ENCODE measurements around the gene EBF3. TPM values are rescaled to one million over a fixed set of nuclear protein-coding genes. Genes with fewer than 3 reads are reported as not detected.

The EBF3 gene
- total RNA-seq, 6 experiments from 2014 or later: 0.12 TPM; not detected in 5

GRCh38 chr10:129809841-129810240, 154.2 kb downstream of the EBF3 start:
- DNase-seq: no peak
- Histone ChIP-seq H3K36me3 (no peaks in the 10 kb centered on the region), H3K4me1 (peaks cover 0 to 15% (median 0%) of the 10 kb centered on the region in 4 donors), H3K4me3 (no peak overlapping the region), H3K27me3 (no peaks in the 10 kb centered on the region), H3K9me3 (no peaks in the 10 kb centered on the region), H3K27ac (no peak overlapping the region)
- intact Hi-C loops (cut with DNase I): no loop called here
- TF ChIP-seq POLR2A (IDR thresholded peaks at IDR 0.05) (no peak), CTCF (IDR thresholded peaks at IDR 0.05) (no peak)
- WGBS (ENCODE audit: insufficient coverage, low coverage, low lambda C conversion rate, missing lambda C conversion rate): 90% methylated on average over 13 of the region's 13 CpGs
- ATAC-seq: no peak

DNA sequence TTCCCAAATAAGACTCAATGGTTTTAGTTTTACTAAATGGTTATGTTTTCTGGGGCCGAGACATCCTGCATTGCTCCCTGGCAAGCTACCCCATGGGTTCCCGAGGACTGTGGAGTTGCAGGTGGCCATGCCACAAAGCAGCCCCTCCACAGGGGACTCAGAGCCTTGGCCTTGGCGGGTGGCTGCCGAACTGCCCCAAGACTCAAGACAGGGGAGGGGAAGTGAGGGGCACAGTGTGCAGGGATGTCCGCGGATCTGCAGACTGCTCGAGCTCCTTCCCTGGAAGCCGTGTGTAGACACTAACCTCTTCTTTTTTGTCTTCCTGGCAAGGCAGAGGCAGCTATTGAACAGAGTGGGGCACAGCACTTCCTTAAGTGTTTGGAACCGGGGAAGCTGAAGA, 154.6 kb downstream of the EBF3 start:
- WGBS (ENCODE audit: insufficient coverage, low coverage, low lambda C conversion rate, missing lambda C conversion rate): 96% methylated on average over 4 of the region's 9 CpGs
- intact Hi-C loops (cut with DNase I): no loop called here
- no peaks in the 10 kb centered on the region for H3K36me3 ChIP-seq
- DNase-seq (no peak), ATAC-seq (no peak)
- TF ChIP-seq POLR2A (IDR thresholded peaks at IDR 0.05) (no peak), CTCF (IDR thresholded peaks at IDR 0.05) (no peak)
- no peaks in the 10 kb centered on the region for H3K9me3 ChIP-seq
- no peak overlapping the region for H3K27ac ChIP-seq
- no peaks in the 10 kb centered on the region for H3K27me3 ChIP-seq
- peaks cover 0 to 11% (median 0%) of the 10 kb centered on the region in 4 donors for H3K4me1 ChIP-seq
- H3K4me3 ChIP-seq: no peak overlapping the region

DNA sequence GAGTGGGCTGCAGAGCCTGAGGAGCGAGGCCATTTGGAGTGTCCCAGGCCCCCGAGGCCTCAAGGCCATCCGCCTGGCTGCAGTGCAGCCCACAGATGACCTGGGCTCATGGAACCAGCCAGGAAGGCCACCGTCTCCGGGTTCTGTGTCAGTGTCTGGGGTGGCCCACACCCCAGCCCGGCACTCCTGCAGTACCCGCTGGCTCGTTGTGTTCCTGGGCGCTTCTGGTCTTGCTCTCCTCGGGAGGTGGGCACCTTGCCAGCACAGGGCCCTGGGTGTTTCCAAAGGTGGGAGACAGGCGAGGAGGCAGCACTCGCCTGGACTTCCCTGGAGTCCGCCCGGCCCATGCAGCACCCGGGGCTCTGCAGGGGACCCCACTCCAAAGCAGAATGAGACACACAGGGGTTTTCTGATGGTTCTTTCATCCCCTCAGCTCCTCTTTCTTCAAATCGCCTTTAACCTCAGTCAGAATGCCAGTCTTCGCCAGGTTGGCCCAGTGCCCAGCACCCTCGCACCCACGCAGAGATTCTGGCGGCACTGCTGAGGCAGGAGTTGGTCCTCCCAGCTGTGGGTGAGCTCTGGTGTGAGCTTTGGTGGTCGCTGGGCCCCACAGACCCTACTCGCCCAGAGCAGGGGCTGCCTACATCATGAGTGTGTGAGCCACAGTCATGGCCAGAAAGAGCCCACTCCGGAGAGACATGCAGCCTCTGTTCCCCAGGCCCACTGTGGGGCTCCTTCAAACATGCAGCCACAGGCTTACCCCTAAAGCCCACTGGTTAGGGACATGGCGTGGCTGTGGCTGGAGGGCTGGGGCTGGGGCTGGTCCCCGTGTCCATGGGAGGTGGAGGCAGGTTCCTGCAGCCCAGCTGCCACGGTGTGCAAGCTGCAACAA, 155.7 kb downstream of the EBF3 start:
- Histone ChIP-seq H3K36me3 (no peaks in the 10 kb centered on the region), H3K4me3 (no peak overlapping the region), H3K27ac (no peak overlapping the region), H3K27me3 (no peaks in the 10 kb centered on the region), H3K9me3 (peaks cover 0 to 8% (median 2%) of the 10 kb centered on the region in 4 donors), H3K4me1 (peaks cover 0 to 11% (median 0%) of the 10 kb centered on the region in 4 donors)
- ATAC-seq (no peak), DNase-seq (no peak)
- TF ChIP-seq POLR2A (IDR thresholded peaks at IDR 0.05): no peak
- TF ChIP-seq CTCF (IDR thresholded peaks at IDR 0.05): no peak
- intact Hi-C loops (cut with DNase I): no loop called here
- 62% methylated on average over 8 of the region's 26 CpGs for WGBS (ENCODE audit: insufficient coverage, low coverage, low lambda C conversion rate, missing lambda C conversion rate)

- no peak for DNase-seq
- Histone ChIP-seq H3K36me3 (no peaks in the 10 kb centered on the region), H3K4me3 (no peak overlapping the region), H3K4me1 (peaks cover 0 to 5% (median 0%) of the 10 kb centered on the region in 4 donors), H3K9me3 (peaks cover 0 to 10% (median 4%) of the 10 kb centered on the region in 4 donors), H3K27me3 (no peaks in the 10 kb centered on the region), H3K27ac (no peak overlapping the region)
- ATAC-seq: no peak
- intact Hi-C loops (cut with DNase I): no loop called here
- WGBS (ENCODE audit: insufficient coverage, low coverage, low lambda C conversion rate, missing lambda C conversion rate): 52% methylated on average over 3 of the region's 7 CpGs
- TF ChIP-seq CTCF (IDR thresholded peaks at IDR 0.05): no peak
- TF ChIP-seq POLR2A (IDR thresholded peaks at IDR 0.05): no peak
Observed at GRCh38 chr10:129807211-129807610, 156.9 kb downstream of the EBF3 start.
